Trophoblast cell (in vitro differentiated cells and primary cell): ENCODE results near the gene SRM.

Source experiments
- DNase-seq, 2 donors: peaks; one replicate each; pipeline ENCODE4 v3.0.0-alpha.2; 2016
- H2AFZ ChIP-seq: 2 replicates; pipeline ENCODE4 v1.6.1; 2013; ENCODE audit warnings: low read length, moderate library complexity, mild to moderate bottlenecking; ENCODE audit not compliant: insufficient read depth, poor library complexity
- H2AK5ac ChIP-seq: 2 replicates; pipeline ENCODE4 v1.6.1; 2013; ENCODE audit warnings: mild to moderate bottlenecking, low read length
- H2BK120ac ChIP-seq: 2 replicates; pipeline ENCODE4 v1.6.1; 2013; ENCODE audit warnings: low read length, mild to moderate bottlenecking, moderate library complexity; ENCODE audit not compliant: insufficient read depth, poor library complexity
- H2BK12ac ChIP-seq: 2 replicates; pipeline ENCODE4 v1.6.1; 2013; ENCODE audit warnings: mild to moderate bottlenecking, low read length, moderate library complexity
- H2BK5ac ChIP-seq: 2 replicates; pipeline ENCODE4 v1.6.1; 2013; ENCODE audit warnings: low read length, low read depth, moderate library complexity, mild to moderate bottlenecking; ENCODE audit not compliant: poor library complexity
- H3K14ac ChIP-seq: 2 replicates; pipeline ENCODE4 v1.6.1; 2013; ENCODE audit warnings: mild to moderate bottlenecking, low read length
- H3K18ac ChIP-seq: 2 replicates; pipeline ENCODE4 v1.6.1; 2013; ENCODE audit warnings: mild to moderate bottlenecking, low read length
- H3K23ac ChIP-seq: 2 replicates; pipeline ENCODE4 v1.6.1; 2013; ENCODE audit warnings: low read length
- H3K27ac ChIP-seq: 2 replicates; pipeline ENCODE4 v1.5.1; 2013; ENCODE audit warnings: low read depth, mild to moderate bottlenecking, inconsistent platforms, low read length, moderate library complexity
- H3K27me3 ChIP-seq: 2 replicates; pipeline ENCODE4 v1.6.1; 2013; ENCODE audit warnings: inconsistent platforms, mild to moderate bottlenecking, low read length, moderate library complexity; ENCODE audit not compliant: insufficient read depth
- H3K36me3 ChIP-seq, 2 experiments: 1 replicate in 1 of 2; 2 replicates in 1 of 2; pipeline ENCODE4 v1.6.1; 2013; ENCODE audit warnings: low read length in 2 of 2, mild to moderate bottlenecking in 2 of 2, moderate library complexity in 1 of 2; ENCODE audit not compliant: insufficient read depth in 2 of 2, control insufficient read depth in 1 of 2
- H3K4ac ChIP-seq: 2 replicates; pipeline ENCODE4 v1.6.1; 2013; ENCODE audit warnings: low read depth, mild to moderate bottlenecking, low read length, moderate library complexity
- H3K4me1 ChIP-seq, 2 experiments: 1 replicate in 1 of 2; 2 replicates in 1 of 2; pipeline ENCODE4 v1.6.1; 2013; ENCODE audit warnings: low read length in 2 of 2, mild to moderate bottlenecking in 2 of 2, moderate library complexity in 1 of 2; ENCODE audit not compliant: insufficient read depth in 2 of 2, control insufficient read depth in 1 of 2
- H3K4me2 ChIP-seq: 2 replicates; pipeline ENCODE4 v1.6.1; 2013; ENCODE audit warnings: inconsistent platforms, mild to moderate bottlenecking, low read length, moderate library complexity
- H3K4me3 ChIP-seq: 2 replicates; pipeline ENCODE4 v1.5.1; 2013; ENCODE audit warnings: mild to moderate bottlenecking, low read depth, low read length, inconsistent platforms
- H3K79me1 ChIP-seq: one replicate; pipeline ENCODE4 v1.6.1; 2013; ENCODE audit warnings: low read length
- H3K79me2 ChIP-seq: 2 replicates; pipeline ENCODE4 v1.6.1; 2013; ENCODE audit warnings: low read length, mild to moderate bottlenecking; ENCODE audit not compliant: control insufficient read depth, insufficient read depth, poor library complexity
- H3K9ac ChIP-seq: 2 replicates; pipeline ENCODE4 v1.6.1; 2013; ENCODE audit warnings: mild to moderate bottlenecking, low read length
- H3K9me3 ChIP-seq: 2 replicates; pipeline ENCODE4 v1.6.1; 2013; ENCODE audit warnings: low read depth, mild to moderate bottlenecking, control low read depth, inconsistent platforms, low read length; ENCODE audit not compliant: insufficient read depth
- H4K12ac ChIP-seq: 2 replicates; pipeline ENCODE4 v1.6.1; 2013; ENCODE audit warnings: low read depth, mild to moderate bottlenecking, low read length, moderate library complexity
- H4K8ac ChIP-seq: 2 replicates; pipeline ENCODE4 v1.6.1; 2013; ENCODE audit warnings: low read depth, mild to moderate bottlenecking, low read length, moderate library complexity
- H4K91ac ChIP-seq: one replicate; pipeline ENCODE4 v1.6.1; 2013; ENCODE audit warnings: low read depth, mild to moderate bottlenecking, low read length, moderate library complexity
- WGBS: extraction: QIAGEN DNeasy Blood & Tissue Kit; methylation state at CpG from one replicate; pipeline ENCODE4 v1.1.7; 2013; ENCODE audit warnings: missing lambda C conversion rate; ENCODE audit not compliant: insufficient read length, insufficient coverage; ENCODE audit errors: extremely low coverage; 5-methylcytosine and 5-hydroxymethylcytosine counted together

SRM gene

DNA sequence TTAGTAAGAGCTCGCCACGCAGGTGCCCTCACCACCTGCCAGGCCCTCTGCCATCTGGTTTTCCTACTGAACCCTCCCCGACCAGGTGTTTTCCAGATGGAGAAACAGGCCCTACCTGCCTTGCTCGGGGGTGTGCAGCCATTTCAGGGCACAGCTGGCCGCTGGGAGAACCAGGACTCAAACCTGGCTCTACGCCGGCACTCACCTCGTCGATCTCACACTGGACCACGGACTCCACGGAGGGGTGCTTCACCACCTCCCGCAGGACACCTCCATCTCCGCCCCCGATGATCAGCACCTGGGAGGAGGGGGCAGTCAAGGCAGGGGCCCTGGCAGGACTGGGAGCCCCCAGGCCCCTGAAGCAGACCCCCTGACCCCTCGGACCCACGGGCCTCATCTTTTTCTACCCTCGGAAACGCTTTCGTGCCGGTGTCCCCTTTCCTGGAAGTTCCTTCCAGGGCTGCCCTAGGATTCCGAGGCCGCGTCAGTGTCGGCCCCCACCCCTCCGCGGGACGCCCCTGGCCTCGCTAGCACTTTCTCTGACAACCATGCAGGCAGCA, 1.1 kb downstream of the SRM start:
- H3K36me3 ChIP-seq = peaks cover 23 to 24% of the 10 kb centered on the region in 2 experiments
- no peak overlapping the region for H4K12ac ChIP-seq
- H3K27me3 ChIP-seq = no peaks in the 10 kb centered on the region
- no peak overlapping the region for H2AFZ ChIP-seq
- H3K23ac ChIP-seq = no peak overlapping the region
- WGBS = no CpG with 5 or more reads among the region's 28 CpGs
- no peak overlapping the region for H3K27ac ChIP-seq
- H3K4me2 ChIP-seq = peak overlapping the region; percentile 68
- H3K4me3 ChIP-seq = peak overlapping the region; percentile 89
- H3K9ac ChIP-seq = peak overlapping the region; percentile 81
- H3K4me1 ChIP-seq = peaks cover 1 to 11% of the 10 kb centered on the region in 2 experiments
- no peak overlapping the region for H2BK120ac ChIP-seq
- no peak overlapping the region for H4K91ac ChIP-seq
- no peak overlapping the region for H2AK5ac ChIP-seq
- no peak overlapping the region for H3K4ac ChIP-seq
- no peak overlapping the region for H3K18ac ChIP-seq
- no peak overlapping the region for H4K8ac ChIP-seq
- DNase-seq = no peak
- peaks cover 9% of the 10 kb centered on the region for H3K79me2 ChIP-seq
- H2BK12ac ChIP-seq = no peak overlapping the region
- H3K79me1 ChIP-seq = peaks cover 2% of the 10 kb centered on the region
- H3K14ac ChIP-seq = no peak overlapping the region
- H3K9me3 ChIP-seq = no peaks in the 10 kb centered on the region
- no peak overlapping the region for H2BK5ac ChIP-seq

DNA sequence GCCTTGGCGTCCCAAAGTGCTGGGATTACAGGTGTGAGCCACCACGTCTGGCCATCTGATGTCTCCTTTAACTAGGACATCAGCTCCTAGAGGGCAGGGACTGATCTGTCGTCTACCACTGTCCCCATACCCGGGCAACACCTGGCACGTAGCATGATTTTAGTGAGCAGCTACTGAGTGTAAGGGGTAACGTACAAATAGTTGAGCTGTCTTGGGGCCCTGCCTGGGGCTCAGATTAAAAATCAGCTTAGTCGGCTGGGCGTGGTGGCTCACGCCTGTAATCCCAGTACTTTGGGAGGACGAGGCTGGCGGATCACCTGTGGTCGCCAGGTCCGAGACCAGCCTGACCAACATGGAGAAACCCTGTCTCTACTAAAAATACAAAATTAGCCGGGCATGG, 1.8 kb downstream of the SRM start:
- Histone ChIP-seq H3K14ac (no peak overlapping the region), H4K8ac (no peak overlapping the region), H3K9me3 (no peaks in the 10 kb centered on the region), H3K36me3 (peaks cover 19% of the 10 kb centered on the region in 2 experiments), H2AFZ (no peak overlapping the region), H3K27ac (no peak overlapping the region), H3K79me2 (peaks cover 9% of the 10 kb centered on the region), H3K4ac (no peak overlapping the region), H3K27me3 (no peaks in the 10 kb centered on the region), H3K4me2 (no peak overlapping the region), H3K4me1 (peaks cover 3 to 11% of the 10 kb centered on the region in 2 experiments), H4K12ac (no peak overlapping the region), H3K9ac (no peak overlapping the region), H3K79me1 (peaks cover 2% of the 10 kb centered on the region), H4K91ac (no peak overlapping the region), H2BK120ac (no peak overlapping the region), H3K23ac (no peak overlapping the region), H2BK5ac (no peak overlapping the region), H3K4me3 (no peak overlapping the region), H3K18ac (no peak overlapping the region), H2BK12ac (no peak overlapping the region), H2AK5ac (no peak overlapping the region)
- no peak for DNase-seq
- no CpG with 5 or more reads among the region's 14 CpGs for WGBS

- no CpG with 5 or more reads among the region's 8 CpGs for WGBS
- Histone ChIP-seq H4K91ac (no peak overlapping the region), H4K8ac (no peak overlapping the region), H3K36me3 (peaks cover 17 to 18% of the 10 kb centered on the region in 2 experiments), H3K4me1 (peaks cover 3 to 11% of the 10 kb centered on the region in 2 experiments), H2BK12ac (no peak overlapping the region), H3K79me2 (peaks cover 9% of the 10 kb centered on the region), H3K4ac (no peak overlapping the region), H3K4me2 (no peak overlapping the region), H3K23ac (no peak overlapping the region), H3K18ac (no peak overlapping the region), H3K14ac (no peak overlapping the region), H3K27me3 (no peaks in the 10 kb centered on the region), H2AFZ (no peak overlapping the region), H3K4me3 (no peak overlapping the region), H3K9ac (no peak overlapping the region), H2BK120ac (no peak overlapping the region), H2BK5ac (no peak overlapping the region), H2AK5ac (no peak overlapping the region), H3K9me3 (no peaks in the 10 kb centered on the region), H3K27ac (no peak overlapping the region), H4K12ac (no peak overlapping the region), H3K79me1 (peaks cover 2% of the 10 kb centered on the region)
- no peak for DNase-seq
Measured at GRCh38 chr1:11057477-11057876, 2.3 kb downstream of the SRM start.

GRCh38 chr1:11056504-11056903, 3.3 kb downstream of the SRM start:
- WGBS = no CpG with 5 or more reads among the region's 7 CpGs
- no peaks in the 10 kb centered on the region for H3K9me3 ChIP-seq

More at GRCh38 chr1:11056504-11056903, 3.3 kb downstream of the SRM start:
- Histone ChIP-seq H3K4ac (no peak overlapping the region), H3K23ac (no peak overlapping the region), H3K4me1 (peaks cover 3 to 11% of the 10 kb centered on the region in 2 experiments), H4K12ac (no peak overlapping the region), H3K14ac (no peak overlapping the region), H3K27ac (no peak overlapping the region), H3K4me3 (no peak overlapping the region), H3K18ac (no peak overlapping the region), H2BK12ac (no peak overlapping the region), H3K4me2 (no peak overlapping the region), H3K9ac (no peak overlapping the region), H3K27me3 (no peaks in the 10 kb centered on the region), H2AK5ac (no peak overlapping the region), H2BK5ac (no peak overlapping the region), H4K8ac (no peak overlapping the region), H3K79me1 (peaks cover 2% of the 10 kb centered on the region), H2BK120ac (no peak overlapping the region), H3K36me3 (peaks cover 17 to 18% of the 10 kb centered on the region in 2 experiments), H2AFZ (no peak overlapping the region), H4K91ac (no peak overlapping the region), H3K79me2 (peaks cover 9% of the 10 kb centered on the region)
- no peak for DNase-seq
